Measurements from ENCODE around the gene KRT17. TPM values are rescaled to one million over a fixed set of nuclear protein-coding genes. Genes with fewer than 3 reads are reported as not detected.
"Not testable (repeated sequence)": the region's sequence is repeated elsewhere in the genome, so short reads cannot be mapped to it uniquely, and the experiment has no call there.

The KRT17 gene
- total RNA-seq, 1 experiment from 2014 or later, result 1.5 TPM

DNA sequence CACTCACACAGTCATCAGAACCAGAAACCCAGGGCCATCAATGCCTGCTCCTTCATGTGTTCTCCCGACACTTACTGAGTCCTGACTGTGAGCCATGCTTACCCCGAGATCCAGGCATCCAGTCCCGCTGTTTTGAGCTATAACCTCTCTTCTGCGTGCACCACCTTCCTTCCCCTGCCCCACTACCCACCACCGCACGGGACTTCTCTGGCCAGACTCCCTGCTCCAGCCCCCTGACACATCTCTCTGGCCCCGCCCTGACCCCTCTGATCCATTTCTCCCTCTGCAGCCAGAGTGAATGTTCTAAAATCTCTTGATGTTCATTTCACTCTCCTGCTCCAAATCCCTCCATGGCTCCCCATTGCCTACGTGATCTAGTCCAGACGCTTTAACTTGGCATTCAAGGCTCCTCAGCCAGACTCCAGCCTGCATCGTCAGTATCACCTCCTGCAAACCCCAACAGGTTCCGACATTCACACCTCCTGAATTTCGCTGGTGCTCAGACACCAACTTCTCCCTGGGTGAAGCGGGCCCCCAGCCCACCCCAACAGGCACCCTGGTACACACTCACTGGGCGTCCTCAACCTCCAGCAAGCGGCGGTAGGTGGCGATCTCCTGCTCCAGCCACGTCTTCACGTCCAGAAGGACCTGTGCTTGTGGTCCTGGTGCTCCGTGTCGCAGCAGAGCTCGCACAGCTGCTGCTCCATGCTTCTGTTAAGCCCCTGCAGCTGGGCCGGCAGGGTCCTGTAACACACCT is 3.1 kb upstream of the KRT17 start:
- H3K9me3 Mint-ChIP-seq, result no peaks in the 10 kb centered on the region
- peak; percentile 73 for DNase-seq
- TF ChIP-seq, protein P1, sequence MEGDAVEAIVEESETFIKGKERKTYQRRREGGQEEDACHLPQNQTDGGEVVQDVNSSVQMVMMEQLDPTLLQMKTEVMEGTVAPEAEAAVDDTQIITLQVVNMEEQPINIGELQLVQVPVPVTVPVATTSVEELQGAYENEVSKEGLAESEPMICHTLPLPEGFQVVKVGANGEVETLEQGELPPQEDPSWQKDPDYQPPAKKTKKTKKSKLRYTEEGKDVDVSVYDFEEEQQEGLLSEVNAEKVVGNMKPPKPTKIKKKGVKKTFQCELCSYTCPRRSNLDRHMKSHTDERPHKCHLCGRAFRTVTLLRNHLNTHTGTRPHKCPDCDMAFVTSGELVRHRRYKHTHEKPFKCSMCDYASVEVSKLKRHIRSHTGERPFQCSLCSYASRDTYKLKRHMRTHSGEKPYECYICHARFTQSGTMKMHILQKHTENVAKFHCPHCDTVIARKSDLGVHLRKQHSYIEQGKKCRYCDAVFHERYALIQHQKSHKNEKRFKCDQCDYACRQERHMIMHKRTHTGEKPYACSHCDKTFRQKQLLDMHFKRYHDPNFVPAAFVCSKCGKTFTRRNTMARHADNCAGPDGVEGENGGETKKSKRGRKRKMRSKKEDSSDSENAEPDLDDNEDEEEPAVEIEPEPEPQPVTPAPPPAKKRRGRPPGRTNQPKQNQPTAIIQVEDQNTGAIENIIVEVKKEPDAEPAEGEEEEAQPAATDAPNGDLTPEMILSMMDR (conservative IDR thresholded peaks at IDR 0.05), result peak; percentile 37; the same call in 2 of the 3 replicates

DNA sequence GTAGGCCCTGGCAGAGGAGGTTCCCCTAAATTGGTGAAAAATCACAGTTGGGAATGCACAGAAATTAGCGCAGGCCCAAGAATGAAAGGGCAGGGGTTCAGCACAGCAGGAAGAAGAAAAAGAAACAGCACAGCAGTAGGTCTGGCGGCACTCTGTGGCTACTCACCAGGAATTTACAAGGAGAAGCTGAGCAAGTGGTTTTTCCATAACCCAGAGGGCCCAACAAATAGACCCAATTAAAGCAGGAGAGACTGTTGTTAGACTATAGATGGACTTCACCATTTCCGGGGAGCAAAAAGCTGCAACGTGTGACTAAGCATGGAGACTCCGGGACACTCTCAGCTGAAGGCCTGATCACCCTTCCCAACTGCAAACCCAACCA is 2.5 kb upstream of the KRT17 start:
- H3K14ac ChIP-seq (ENCODE audit: insufficient read depth, low read length); H4K91ac ChIP-seq (ENCODE audit: insufficient read length, low read depth, low read length); H3K18ac ChIP-seq (ENCODE audit: insufficient read length, low read depth, low read length); H3K23me2 ChIP-seq (ENCODE audit: insufficient read length, low read depth, low read length, poor library complexity, severe bottlenecking); H3K9me3 ChIP-seq (ENCODE audit: control insufficient read depth, low read depth, low read length); H2BK15ac ChIP-seq (ENCODE audit: low read depth, low read length); H3K27me3 Mint-ChIP-seq (ENCODE audit: low read depth); H2BK12ac ChIP-seq (ENCODE audit: insufficient read length, low read depth, low read length); H4K20me1 ChIP-seq (ENCODE audit: control insufficient read depth, insufficient read depth, insufficient read length); H3K9ac ChIP-seq (ENCODE audit: extremely low read depth, insufficient read length, low read length); H3K56ac ChIP-seq (ENCODE audit: insufficient read length, low read depth, low read length); H3K27me3 ChIP-seq (ENCODE audit: insufficient read depth, low read length); H3K27ac ChIP-seq (ENCODE audit: insufficient read length, low read depth, low read length); H3T11ph ChIP-seq (ENCODE audit: low read length); H3K9me3 Mint-ChIP-seq; H3K4me2 ChIP-seq (ENCODE audit: insufficient read depth, insufficient read length, low read length); H3K4me1 ChIP-seq (ENCODE audit: insufficient read depth, low read length); H2AFZ ChIP-seq (ENCODE audit: low read length); H2BK120ac ChIP-seq (ENCODE audit: low read depth, low read length, poor library complexity, severe bottlenecking); H3K23ac ChIP-seq (ENCODE audit: insufficient read length, low read depth, low read length); DNase-seq; H2BK20ac ChIP-seq (ENCODE audit: low read depth, low read length, poor library complexity, severe bottlenecking); H2BK5ac ChIP-seq (ENCODE audit: insufficient read length, low read length); H3K79me2 ChIP-seq (ENCODE audit: insufficient read depth, low read length); H3K4ac ChIP-seq (ENCODE audit: low read depth, low read length); H3K79me1 ChIP-seq (ENCODE audit: insufficient read depth, low read depth, low read length, poor library complexity, severe bottlenecking); H4K5ac ChIP-seq (ENCODE audit: insufficient read length, low read depth, low read length); H3K4me3 Mint-ChIP-seq; H3K36me3 Mint-ChIP-seq (ENCODE audit: insufficient read depth in 1 of 3, low read depth in 3 of 3); H4K8ac ChIP-seq (replicated peaks; ENCODE audit: insufficient read length, low read depth, low read length); H2AK5ac ChIP-seq (ENCODE audit: insufficient read length, low read length): not testable (repeated sequence)
- Mint-ChIP-seq H3K4me1 (peaks cover 25 to 35% of the 10 kb centered on the region in 2 experiments), H3K27ac (0 out of 7 replicates have a peak overlapping the region, but pooled peaks of 1 of the 3 experiments have one; percentile 40)
- WGBS (ENCODE audit: extremely low coverage, insufficient read length, low lambda C conversion rate), result no CpG with 5 or more reads among the region's 5 CpGs

More for the DNA sequence above, 3.1 kb upstream of the KRT17 start:
- peaks cover 25 to 35% of the 10 kb centered on the region in 2 experiments for H3K4me1 Mint-ChIP-seq
- H3K9ac ChIP-seq (ENCODE audit: extremely low read depth, insufficient read length, low read length), result no peak overlapping the region
- H3K18ac ChIP-seq (ENCODE audit: insufficient read length, low read depth, low read length), result no peak overlapping the region
- H3K23ac ChIP-seq (ENCODE audit: insufficient read length, low read depth, low read length), result no peak overlapping the region
- no peak overlapping the region for H3K4ac ChIP-seq (ENCODE audit: low read depth, low read length)
- H4K20me1 ChIP-seq (ENCODE audit: control insufficient read depth, insufficient read depth, insufficient read length), result no peaks in the 10 kb centered on the region
- H3K79me1 ChIP-seq (ENCODE audit: insufficient read depth, low read depth, low read length, poor library complexity, severe bottlenecking), result no peaks in the 10 kb centered on the region
- H3K79me2 ChIP-seq (ENCODE audit: insufficient read depth, low read length), result no peaks in the 10 kb centered on the region
- no peak overlapping the region for H2AK5ac ChIP-seq (ENCODE audit: insufficient read length, low read length)
- no peak overlapping the region for H2BK15ac ChIP-seq (ENCODE audit: low read depth, low read length)
- H3K9me3 ChIP-seq (ENCODE audit: control insufficient read depth, low read depth, low read length), result no peaks in the 10 kb centered on the region
- no peaks in the 10 kb centered on the region for H3K27me3 ChIP-seq (ENCODE audit: insufficient read depth, low read length)
- H2BK20ac ChIP-seq (ENCODE audit: low read depth, low read length, poor library complexity, severe bottlenecking), result no peak overlapping the region
- no peaks in the 10 kb centered on the region; the same call in 1 of the 2 replicates for H3K27me3 Mint-ChIP-seq (ENCODE audit: low read depth)
- no peak overlapping the region for H2BK12ac ChIP-seq (ENCODE audit: insufficient read length, low read depth, low read length)
- no peak overlapping the region for H3T11ph ChIP-seq (ENCODE audit: low read length)
- no peak overlapping the region for H3K4me2 ChIP-seq (ENCODE audit: insufficient read depth, insufficient read length, low read length)
- no peak overlapping the region for H3K4me3 Mint-ChIP-seq
- H3K36me3 Mint-ChIP-seq (ENCODE audit: insufficient read depth in 1 of 3, low read depth in 3 of 3), result no peaks in the 10 kb centered on the region; a peak in 1 of 7 replicates
- no peaks in the 10 kb centered on the region; the same call in 1 of the 2 replicates for H3K4me1 ChIP-seq (ENCODE audit: insufficient read depth, low read length)
- H3K27ac ChIP-seq (ENCODE audit: insufficient read length, low read depth, low read length), result no peak overlapping the region
- no peak overlapping the region for H2AFZ ChIP-seq (ENCODE audit: low read length)
- peak overlapping the region in 1 of 3 experiments; percentile 87; a peak in 1 of 7 replicates for H3K27ac Mint-ChIP-seq
- H4K8ac ChIP-seq (replicated peaks; ENCODE audit: insufficient read length, low read depth, low read length), result no peak overlapping the region
- H3K14ac ChIP-seq (ENCODE audit: insufficient read depth, low read length), result no peak overlapping the region
- no peak overlapping the region for H2BK120ac ChIP-seq (ENCODE audit: low read depth, low read length, poor library complexity, severe bottlenecking)
- H4K5ac ChIP-seq (ENCODE audit: insufficient read length, low read depth, low read length), result no peak overlapping the region
- H3K23me2 ChIP-seq (ENCODE audit: insufficient read length, low read depth, low read length, poor library complexity, severe bottlenecking), result no peaks in the 10 kb centered on the region
- no peak overlapping the region for H2BK5ac ChIP-seq (ENCODE audit: insufficient read length, low read length)
- no peak overlapping the region for H4K91ac ChIP-seq (ENCODE audit: insufficient read length, low read depth, low read length)
- H3K56ac ChIP-seq (ENCODE audit: insufficient read length, low read depth, low read length), result no peak overlapping the region
- WGBS (ENCODE audit: extremely low coverage, insufficient read length, low lambda C conversion rate), result no CpG with 5 or more reads among the region's 23 CpGs
